Measurements from ENCODE around the gene RING1.
"Not testable (repeated sequence)": the region's sequence is repeated elsewhere in the genome, so short reads cannot be mapped to it uniquely, and the experiment has no call there.

RING1 gene

GRCh38 chr6:33207552-33208090, 679 bp upstream of the RING1 start:
- peak in 1 of 2 experiments; percentile 25 for DNase-seq

DNA sequence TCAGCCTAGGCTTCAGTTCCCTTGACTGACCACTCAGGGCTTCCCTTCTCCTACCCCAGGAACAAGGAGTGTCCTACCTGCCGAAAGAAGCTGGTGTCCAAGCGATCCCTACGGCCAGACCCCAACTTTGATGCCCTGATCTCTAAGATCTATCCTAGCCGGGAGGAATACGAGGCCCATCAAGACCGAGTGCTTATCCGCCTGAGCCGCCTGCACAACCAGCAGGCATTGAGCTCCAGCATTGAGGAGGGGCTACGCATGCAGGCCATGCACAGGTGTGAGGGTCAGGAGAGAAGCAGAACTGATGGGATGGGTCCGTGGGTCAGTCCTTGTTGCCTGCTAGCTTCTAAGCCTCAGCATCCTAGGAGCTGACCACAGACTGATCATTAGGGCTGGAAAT, 1.6 kb downstream of the RING1 start:
- no peak for DNase-seq

- DNase-seq = no peak
Observed at GRCh38 chr6:33211136-33211535, 2.8 kb downstream of the RING1 start.

GRCh38 chr6:33211666-33212422, 3.5 kb downstream of the RING1 start:
- no peak for DNase-seq

DNA sequence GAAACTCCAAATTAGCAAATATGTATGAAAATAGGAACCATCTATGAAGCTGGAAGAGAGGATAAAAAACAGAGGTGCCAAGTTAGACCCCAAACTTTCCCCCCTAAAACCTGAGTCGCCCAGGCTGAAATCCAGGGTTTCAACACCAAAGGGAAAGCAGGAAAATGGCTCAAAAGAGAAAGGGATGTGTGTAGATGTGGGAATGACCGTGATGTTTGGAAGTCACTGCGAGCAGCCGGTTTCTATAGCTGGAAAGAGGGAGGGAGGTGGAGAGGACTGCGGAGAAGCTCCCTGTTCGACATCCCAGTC, 4.5 kb downstream of the RING1 start:
- DNase-seq = no peak

DNA sequence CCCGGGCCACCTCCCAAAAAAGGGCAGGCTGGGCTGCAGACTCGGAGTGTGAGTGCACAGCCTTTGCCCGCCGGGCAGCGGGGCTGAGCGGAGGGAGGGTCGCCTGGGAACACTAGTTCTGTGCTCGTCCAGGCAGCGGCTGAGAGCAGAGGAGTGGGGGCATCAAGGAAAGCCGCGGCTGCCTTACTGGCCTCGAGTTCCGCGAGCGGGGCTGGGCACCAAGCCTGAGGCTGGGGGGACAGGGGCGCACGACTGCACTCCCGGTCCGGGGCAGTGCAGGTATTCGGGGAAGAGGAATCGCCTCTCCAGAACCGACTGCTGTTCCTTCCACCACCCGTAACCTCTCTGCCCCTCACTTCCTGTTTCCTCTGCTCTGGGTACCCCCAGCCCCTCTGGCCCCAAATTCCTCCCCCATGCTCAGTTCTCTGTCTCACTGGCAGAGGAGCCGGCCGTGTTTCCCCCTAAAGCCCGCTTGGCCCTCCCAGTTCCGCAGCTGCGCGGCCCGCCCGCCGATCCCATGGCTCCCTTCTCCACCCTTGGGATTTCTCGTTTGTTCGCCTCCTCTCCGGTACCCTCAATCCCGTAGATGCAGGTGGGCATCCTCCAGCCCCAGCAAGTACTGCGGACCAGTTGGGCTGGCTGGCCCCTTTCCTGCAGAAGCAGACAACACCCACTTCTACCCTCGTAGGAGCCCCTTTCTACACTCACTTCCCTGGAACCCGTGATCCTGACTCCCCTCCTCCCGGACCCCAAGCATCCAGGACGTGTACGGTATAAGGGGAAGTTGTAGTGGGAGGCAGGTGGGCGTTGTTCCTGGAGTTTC, 5.1 kb downstream of the RING1 start:
- DNase-seq = peak; percentile 62 to 64

- peak in 1 of 2 experiments; percentile 53 for DNase-seq
Observed at GRCh38 chr6:33213989-33214335, 5.7 kb downstream of the RING1 start.

GRCh38 chr6:33215271-33216116, 7.2 kb downstream of the RING1 start:
- DNase-seq = no peak

- no peak for DNase-seq
Observed at GRCh38 chr6:33216117-33216649, 7.9 kb downstream of the RING1 start.

DNA sequence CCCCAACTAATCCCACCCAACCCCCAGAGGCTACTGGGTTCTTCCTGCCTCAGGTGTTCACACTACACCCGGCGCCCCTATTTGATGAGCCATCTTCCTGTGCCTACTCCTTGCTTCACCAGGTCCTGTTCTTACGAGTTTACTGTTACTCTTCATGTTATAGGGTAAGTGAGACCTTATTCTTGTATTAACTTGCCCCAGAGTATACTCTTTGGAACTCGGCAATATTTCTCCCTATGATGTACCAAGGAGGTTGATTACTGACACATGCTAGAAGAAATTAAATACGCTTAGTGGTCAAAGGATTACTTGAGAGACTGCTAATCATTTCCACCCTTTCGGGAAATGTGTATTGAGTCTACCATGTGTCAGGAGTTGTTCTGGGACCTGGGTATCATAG, 8.9 kb downstream of the RING1 start:
- DNase-seq = no peak

- DNase-seq = no peak
Observed at GRCh38 chr6:33217681-33218080, 9.4 kb downstream of the RING1 start.

GRCh38 chr6:33226503-33227120, 18.3 kb downstream of the RING1 start:
- not testable (repeated sequence) for DNase-seq

GRCh38 chr6:33235221-33235634, 26.9 kb downstream of the RING1 start:
- DNase-seq = no peak

GRCh38 chr6:33236328-33236727, 28.0 kb downstream of the RING1 start:
- no peak for DNase-seq

DNA sequence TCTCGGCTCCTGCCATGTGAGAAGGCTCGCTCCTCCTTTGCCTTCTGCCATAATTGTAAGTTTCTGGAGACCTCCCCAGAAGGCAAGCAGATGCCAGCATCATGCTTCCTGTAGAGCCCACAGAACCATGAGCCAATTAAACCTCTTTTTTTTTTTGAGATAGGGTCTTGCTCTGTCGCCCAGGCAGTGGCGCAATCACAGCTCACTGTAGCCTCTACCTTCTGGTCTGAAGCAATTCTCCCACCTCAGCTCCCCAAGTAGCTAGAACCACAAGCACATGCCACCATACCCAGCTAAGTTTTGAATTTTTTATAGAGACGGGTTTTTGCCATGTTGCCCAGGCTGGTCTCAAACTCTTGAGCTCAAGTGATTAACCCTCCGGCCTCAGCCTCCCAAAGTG, 28.6 kb downstream of the RING1 start:
- no peak for DNase-seq

DNA sequence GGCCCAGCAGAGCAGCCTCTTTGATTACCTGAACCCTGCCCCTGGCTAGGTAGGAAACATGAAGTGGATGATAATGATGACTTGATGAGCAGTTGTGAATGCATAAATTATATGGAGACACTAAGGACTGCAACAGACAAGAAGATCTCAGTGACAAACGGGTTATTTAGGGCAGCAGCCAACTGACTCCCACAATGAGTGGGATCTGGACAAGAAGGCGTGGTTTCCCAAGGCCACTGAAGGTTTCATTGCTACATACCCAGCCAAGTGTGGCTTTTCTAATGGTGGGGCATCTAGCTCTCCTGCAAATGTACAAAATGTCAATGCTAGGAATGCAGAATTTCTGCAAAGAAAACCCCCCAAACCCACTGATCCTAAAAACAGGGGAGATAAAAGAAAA, 29.4 kb downstream of the RING1 start:
- no peak for DNase-seq

GRCh38 chr6:33241968-33242367, 33.7 kb downstream of the RING1 start:
- DNase-seq = no peak

- DNase-seq = no peak
Observed at GRCh38 chr6:33243476-33243875, 35.2 kb downstream of the RING1 start.

- peak; percentile 90 for DNase-seq
Observed at GRCh38 chr6:33247977-33248642, 39.8 kb downstream of the RING1 start.

GRCh38 chr6:33248643-33248931, 40.3 kb downstream of the RING1 start:
- DNase-seq = peak in 1 of 2 experiments; percentile 59

DNA sequence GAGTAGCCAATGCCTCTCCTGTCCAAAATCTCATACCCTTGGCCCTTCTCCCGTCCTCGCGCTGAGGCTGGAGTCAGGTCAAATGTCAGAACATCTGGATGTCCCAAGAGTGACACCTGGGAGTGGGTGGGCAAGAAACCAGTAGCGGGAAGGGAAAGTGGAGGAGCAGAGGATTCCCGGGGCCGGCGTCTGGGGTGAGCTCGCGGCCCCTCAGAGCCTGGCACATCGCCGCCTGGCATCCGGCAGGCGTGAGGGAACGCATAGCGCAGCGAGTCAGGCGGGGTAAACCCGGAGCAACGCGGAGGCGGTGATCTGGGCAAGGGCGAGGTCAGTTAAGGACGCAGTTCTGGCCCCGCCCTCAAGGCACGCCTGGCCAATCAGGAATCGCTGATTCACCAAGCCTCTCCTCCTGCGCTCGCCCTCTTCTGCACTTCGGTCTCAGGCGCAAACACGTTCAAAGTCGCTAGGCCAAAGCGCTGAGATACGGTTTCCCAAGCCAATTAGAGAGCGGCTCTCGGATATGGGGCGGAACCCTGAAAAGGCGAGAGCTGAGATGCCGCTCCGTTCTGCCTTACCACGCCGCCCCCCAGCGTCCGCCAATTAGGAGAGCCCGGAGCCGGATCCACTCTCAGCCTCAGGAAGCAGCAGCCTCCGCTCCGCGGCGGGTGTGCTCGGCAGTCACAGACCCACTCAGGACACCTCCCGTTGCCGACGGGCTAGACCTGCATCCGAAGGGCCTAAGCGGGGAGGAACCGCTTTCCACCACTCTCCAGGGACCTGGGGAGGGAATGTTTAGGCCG, 40.8 kb downstream of the RING1 start:
- DNase-seq = peak; percentile 99

Data from Kasumi-1 (cell line).